IMR-90 (cell line): Measurements from ENCODE around the gene GABRG2. TPM values are rescaled to one million over a fixed set of nuclear protein-coding genes. Genes with fewer than 3 reads are reported as not detected.

Experiments
- ATAC-seq: fragments of 200-7000 bp; cut with Tn5 transposase; 2 replicates; pipeline ENCODE4 v1.9.1; 2020; ENCODE audit warnings: low read depth, mild to moderate bottlenecking, moderate library complexity
- BruUV-seq: library from RNA; stranded (reverse); fragments of 400-500 nt; replicated peaks from 2 replicates; lab custom pipeline; 2021; lab: Mats Ljungman, UMichigan
- CTCF ChIA-PET: fragments of 300-600 bp; formaldehyde crosslinking; extraction: SDS; loops from one replicate; lab custom pipeline; 2021; ENCODE audit warnings: antibody characterized with exemption; lab: Yijun Ruan, JAX
- POLR2A ChIA-PET: fragments of 300-600 bp; sonication (Branson Sonifier 250); formaldehyde crosslinking; loops from one replicate; lab custom pipeline; 2022; ENCODE audit warnings: antibody characterized with exemption; ENCODE audit not compliant: unreplicated experiment; lab: Charles Lee
- DNase-seq: peaks from one replicate; pipeline ENCODE4 v3.0.0; 2013
- H2AFZ ChIP-seq: replicated peaks from 2 replicates; pipeline ENCODE3; 2013; ENCODE audit warnings: low read length, mild to moderate bottlenecking; ENCODE audit not compliant: poor library complexity
- H2AK5ac ChIP-seq: 2 replicates; pipeline ENCODE4 v1.6.1; 2013; ENCODE audit warnings: low read depth, low read length, inconsistent platforms
- H2AK9ac ChIP-seq: replicated peaks from 2 replicates; pipeline ENCODE3; 2013; ENCODE audit warnings: mild to moderate bottlenecking, low read depth, low read length, moderate library complexity; ENCODE audit not compliant: poor library complexity
- H2BK120ac ChIP-seq: 2 replicates; pipeline ENCODE4 v1.6.1; 2013; ENCODE audit warnings: low read depth, low read length, inconsistent platforms
- H2BK15ac ChIP-seq: 3 replicates; pipeline ENCODE4 v1.6.1; 2013; ENCODE audit warnings: low read depth, low read length, inconsistent platforms
- H2BK20ac ChIP-seq: 2 replicates; pipeline ENCODE4 v1.6.1; 2013; ENCODE audit warnings: low read depth, mild to moderate bottlenecking, inconsistent platforms, low read length, moderate library complexity
- H2BK5ac ChIP-seq: 2 replicates; pipeline ENCODE4 v1.6.1; 2013; ENCODE audit warnings: mild to moderate bottlenecking, low read depth, low read length, inconsistent platforms; ENCODE audit not compliant: poor library complexity, severe bottlenecking
- H3K14ac ChIP-seq: replicated peaks from 2 replicates; pipeline ENCODE4 v1.6.1; 2013; ENCODE audit warnings: low read depth, low read length, inconsistent platforms
- H3K18ac ChIP-seq: 2 replicates; pipeline ENCODE4 v1.6.1; 2013; ENCODE audit warnings: low read depth, low read length, control low read depth
- H3K23ac ChIP-seq: 2 replicates; pipeline ENCODE4 v1.6.1; 2013; ENCODE audit warnings: low read depth, low read length, inconsistent platforms
- H3K27ac ChIP-seq: 2 replicates; pipeline ENCODE4 v1.5.1; 2013; ENCODE audit warnings: mild to moderate bottlenecking, control low read depth, low read length; ENCODE audit not compliant: insufficient read depth
- H3K27me3 ChIP-seq: 2 replicates; pipeline ENCODE4 v1.6.1; 2013; ENCODE audit warnings: low read length; ENCODE audit not compliant: control insufficient read depth, insufficient read depth
- H3K36me3 ChIP-seq: 2 replicates; pipeline ENCODE4 v1.6.1; 2013; ENCODE audit warnings: low read length, mixed read lengths; ENCODE audit not compliant: control insufficient read depth, insufficient read depth
- H3K4ac ChIP-seq: 2 replicates; pipeline ENCODE4 v1.6.1; 2013; ENCODE audit warnings: low read depth, low read length, inconsistent platforms
- H3K4me1 ChIP-seq: 2 replicates; pipeline ENCODE4 v1.6.1; 2013; ENCODE audit warnings: low read length, mixed read lengths; ENCODE audit not compliant: control insufficient read depth, insufficient read depth
- H3K4me2 ChIP-seq: 2 replicates; pipeline ENCODE4 v1.6.1; 2013; ENCODE audit warnings: low read depth, mild to moderate bottlenecking, control low read depth, low read length, moderate library complexity
- H3K4me3 ChIP-seq: 2 replicates; pipeline ENCODE4 v1.5.1; 2013; ENCODE audit warnings: low read depth, mild to moderate bottlenecking, control low read depth, low read length, moderate library complexity; ENCODE audit not compliant: insufficient read depth
- H3K56ac ChIP-seq: 2 replicates; pipeline ENCODE4 v1.6.1; 2013; ENCODE audit warnings: low read length, inconsistent platforms; ENCODE audit not compliant: insufficient read depth; ENCODE audit errors: extremely low read depth
- H3K79me1 ChIP-seq, 2 experiments: 2 replicates each; pipeline ENCODE4 v1.6.1; 2013; ENCODE audit warnings: low read length in 2 of 2, inconsistent platforms in 1 of 2, low read depth in 1 of 2
- H3K9ac ChIP-seq: 2 replicates; pipeline ENCODE4 v1.6.1; 2013; ENCODE audit warnings: low read depth, low read length, control low read depth
- H3K9me1 ChIP-seq: 2 replicates; pipeline ENCODE4 v1.6.1; 2013; ENCODE audit warnings: low read length, inconsistent platforms; ENCODE audit not compliant: insufficient read depth
- H3K9me3 ChIP-seq: 2 replicates; pipeline ENCODE4 v1.6.1; 2013; ENCODE audit warnings: low read length; ENCODE audit not compliant: control insufficient read depth, insufficient read depth
- H4K20me1 ChIP-seq: 2 replicates; pipeline ENCODE4 v1.6.1; 2013; ENCODE audit warnings: low read length, inconsistent platforms; ENCODE audit not compliant: insufficient read depth
- H4K5ac ChIP-seq: 2 replicates; pipeline ENCODE4 v1.6.1; 2013; ENCODE audit warnings: mild to moderate bottlenecking, low read depth, low read length, control low read depth
- H4K8ac ChIP-seq, 2 experiments: 2 replicates each; pipeline ENCODE4 v1.6.1; 2013; ENCODE audit warnings: low read depth in 2 of 2, low read length in 2 of 2, control low read depth in 1 of 2, inconsistent platforms in 1 of 2
- H4K91ac ChIP-seq: 2 replicates; pipeline ENCODE4 v1.6.1; 2013; ENCODE audit warnings: low read depth, low read length, inconsistent platforms; ENCODE audit not compliant: insufficient read depth
- BHLHE40 ChIP-seq: fragments of 150-350 bp; IDR thresholded peaks from 2 replicates; pipeline ENCODE4 v1.6.1; 2016; ENCODE audit warnings: mild to moderate bottlenecking, low read depth, low read length
- CEBPB ChIP-seq: IDR thresholded peaks from 2 replicates; pipeline ENCODE4 v1.6.1; 2012; ENCODE audit warnings: low read depth, low read length, improper control_type of control experiment
- CHD1 ChIP-seq: IDR thresholded peaks from 2 replicates; pipeline ENCODE4 v1.6.1; 2012; ENCODE audit warnings: low read depth, low read length, improper control_type of control experiment
- CTCF ChIP-seq: conservative IDR thresholded peaks from 2 replicates; pipeline ENCODE4 v1.5.1; 2012; ENCODE audit warnings: mild to moderate bottlenecking, low read depth, low read length, improper control_type of control experiment
- ELK1 ChIP-seq: fragments of 150-350 bp; IDR thresholded peaks from 2 replicates; pipeline ENCODE4 v1.6.1; 2016; ENCODE audit warnings: low read depth, mild to moderate bottlenecking, low read length, moderate library complexity, borderline replicate concordance
- FOS ChIP-seq: fragments of 150-350 bp; IDR thresholded peaks from 2 replicates; pipeline ENCODE4 v1.6.1; 2016; ENCODE audit warnings: low read depth, low read length
- MAFK ChIP-seq: IDR thresholded peaks from 2 replicates; pipeline ENCODE4 v1.6.1; 2012; ENCODE audit warnings: low read depth, low read length, improper control_type of control experiment
- MAZ ChIP-seq: IDR thresholded peaks from 2 replicates; pipeline ENCODE4 v1.6.1; 2012; ENCODE audit warnings: low read depth, mild to moderate bottlenecking, low read length, improper control_type of control experiment, moderate library complexity, borderline replicate concordance
- MXI1 ChIP-seq: IDR thresholded peaks from 2 replicates; pipeline ENCODE4 v1.6.1; 2012; ENCODE audit warnings: low read depth, mild to moderate bottlenecking, low read length, moderate library complexity, borderline replicate concordance
- NFE2L2 ChIP-seq: fragments of 150-350 bp; IDR thresholded peaks from 2 replicates; pipeline ENCODE4 v1.6.1; 2016; ENCODE audit warnings: low read depth, mild to moderate bottlenecking, low read length
- RAD21 ChIP-seq: IDR thresholded peaks from 2 replicates; pipeline ENCODE4 v1.6.1; 2012; ENCODE audit warnings: low read length, improper control_type of control experiment
- RCOR1 ChIP-seq: IDR thresholded peaks from 2 replicates; pipeline ENCODE4 v1.6.1; 2012; ENCODE audit warnings: mild to moderate bottlenecking, low read length, improper control_type of control experiment; ENCODE audit not compliant: insufficient replicate concordance
- RFX5 ChIP-seq: IDR thresholded peaks from 2 replicates; pipeline ENCODE4 v1.8.0; 2012; ENCODE audit warnings: low read depth, mild to moderate bottlenecking, low read length, moderate library complexity
- SMC3 ChIP-seq: fragments of 150-350 bp; IDR thresholded peaks from 2 replicates; pipeline ENCODE4 v1.6.1; 2016; ENCODE audit warnings: low read depth, mild to moderate bottlenecking, antibody characterized with exemption, low read length, moderate library complexity
- USF2 ChIP-seq: fragments of 150-350 bp; IDR thresholded peaks from 2 replicates; pipeline ENCODE4 v1.6.1; 2017; ENCODE audit warnings: mild to moderate bottlenecking, antibody characterized with exemption, low read length, low read depth
- WGBS, 2 experiments: methylation state at CpG; one replicate each; pipeline versions ENCODE4 v1.1.5 to v1.1.7; 2013; ENCODE audit warnings: missing lambda C conversion rate in 2 of 2; ENCODE audit not compliant: insufficient read length in 1 of 2; ENCODE audit errors: extremely low coverage in 2 of 2; 5-methylcytosine and 5-hydroxymethylcytosine counted together
- dilution Hi-C: fragments of 300-500 bp; cut with HindIII; formaldehyde crosslinking; loops from one replicate; pipeline ENCODE4 v1.14.3; 2018; ENCODE audit warnings: low sequenced_read_pairs; ENCODE audit not compliant: unreplicated experiment
- in situ Hi-C: fragments of 300-500 bp; cut with MboI; formaldehyde crosslinking; loops from 3 replicates; pipeline ENCODE4 v1.14.3; 2019; ENCODE audit warnings: low sequenced_read_pairs, inconsistent platforms, mixed read lengths
- intact Hi-C: fragments of 100-400 bp; cut with micrococcal nuclease; formaldehyde crosslinking; loops from 2 replicates; pipeline ENCODE4 v1.10.0; 2022
- polyA plus RNA-seq, 3 experiments: library from polyadenylated mRNA; depleted of rRNA; stranded (reverse); fragments of >200 nt; gene quantifications; 2 replicates each; pipeline ENCODE4 v1.2.3, GENCODE V29; 2012; ENCODE audit warnings: low replicate concordance in 1 of 3
- total RNA-seq: library from RNA; depleted of rRNA; stranded (reverse); fragments of >200 nt; gene quantifications from 2 replicates; pipeline ENCODE4 v1.2.3, GENCODE V29; 2012

The GABRG2 gene
- total and polyA plus RNA-seq, 2 of the 4 experiments (the other 2 are of a cell fraction) = not detected

- Histone ChIP-seq H3K23ac (no peak overlapping the region), H4K91ac (no peak overlapping the region), H2BK5ac (no peak overlapping the region), H3K9ac (no peak overlapping the region), H3K4ac (no peak overlapping the region), H3K27ac (no peak overlapping the region), H3K79me1 (no peaks in the 10 kb centered on the region), H3K4me3 (no peak overlapping the region), H3K36me3 (no peaks in the 10 kb centered on the region), H3K14ac (no peak overlapping the region), H3K18ac (no peak overlapping the region), H3K27me3 (no peaks in the 10 kb centered on the region), H2BK20ac (no peak overlapping the region), H2AK5ac (no peak overlapping the region), H3K4me1 (no peaks in the 10 kb centered on the region), H2BK120ac (no peak overlapping the region), H3K9me1 (no peaks in the 10 kb centered on the region), H2BK15ac (no peak overlapping the region), H4K20me1 (no peaks in the 10 kb centered on the region), H3K9me3 (peaks cover 20% of the 10 kb centered on the region), H3K56ac (no peak overlapping the region), H2AK9ac (no peak overlapping the region), H3K4me2 (no peak overlapping the region), H4K5ac (no peak overlapping the region), H2AFZ (no peak overlapping the region), H4K8ac (no peak overlapping the region)
- dilution Hi-C loops (no loop called here), in situ Hi-C loops (no loop called here), intact Hi-C loops (no loop called here)
- BruUV-seq = no TSS peak
- TF ChIP-seq USF2 (no peak), BHLHE40 (no peak), FOS (no peak), MAFK (no peak), CEBPB (no peak), SMC3 (no peak), MAZ (no peak), RCOR1 (no peak), MXI1 (no peak), CTCF (no peak), NFE2L2 (no peak), CHD1 (no peak), ELK1 (no peak), RFX5 (no peak), RAD21 (no peak)
- DNase-seq (no peak), ATAC-seq (no peak)
- POLR2A ChIA-PET = no interaction called here
- CTCF ChIA-PET = no interaction called here
- no CpG with 5 or more reads among the region's 2 CpGs for WGBS, 2 experiments
These were observed 92.8 kb downstream of the GABRG2 start for GRCh38 chr5:162160401-162160800.
